NCI-H2029 treated with DMSO at 0.1 percent for 48 hours (cell line): ENCODE measurements around the gene EFNA2.
"Not testable (repeated sequence)": the region's sequence is repeated elsewhere in the genome, so short reads cannot be mapped to it uniquely, and the experiment has no call there.

Experiments used
- DNase-seq: peaks from one replicate; lab custom pipeline; 2025; lab: John Stamatoyannopoulos, UW

Gene EFNA2

GRCh38 chr19:1318678-1319471 is 33.2 kb downstream of the EFNA2 start:
- DNase-seq, result no peak

GRCh38 chr19:1320282-1320650 is 34.6 kb downstream of the EFNA2 start:
- not testable (repeated sequence) for DNase-seq

DNA sequence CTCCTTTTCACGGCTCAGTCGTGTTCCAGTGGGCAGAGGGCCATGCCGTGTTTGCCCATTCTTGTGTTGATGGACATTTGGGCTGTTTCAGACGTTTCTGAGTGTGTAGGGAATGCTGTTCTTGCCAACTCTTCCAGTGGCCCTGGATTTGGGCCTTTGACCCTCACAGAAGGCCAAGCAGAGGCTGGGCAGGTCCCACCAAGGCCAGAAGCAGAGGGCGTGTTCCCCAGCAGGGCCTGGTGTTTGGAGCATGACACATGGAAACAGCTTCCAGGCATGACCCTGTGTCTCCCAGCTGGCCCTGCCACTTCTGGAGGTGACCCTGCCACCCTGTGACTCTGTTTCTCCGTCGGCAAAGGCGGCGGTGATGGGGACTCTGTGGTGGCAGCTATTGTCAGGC is 35.9 kb downstream of the EFNA2 start:
- no peak for DNase-seq

- no peak for DNase-seq
Measured at GRCh38 chr19:1322198-1322981, 36.7 kb downstream of the EFNA2 start.

DNA sequence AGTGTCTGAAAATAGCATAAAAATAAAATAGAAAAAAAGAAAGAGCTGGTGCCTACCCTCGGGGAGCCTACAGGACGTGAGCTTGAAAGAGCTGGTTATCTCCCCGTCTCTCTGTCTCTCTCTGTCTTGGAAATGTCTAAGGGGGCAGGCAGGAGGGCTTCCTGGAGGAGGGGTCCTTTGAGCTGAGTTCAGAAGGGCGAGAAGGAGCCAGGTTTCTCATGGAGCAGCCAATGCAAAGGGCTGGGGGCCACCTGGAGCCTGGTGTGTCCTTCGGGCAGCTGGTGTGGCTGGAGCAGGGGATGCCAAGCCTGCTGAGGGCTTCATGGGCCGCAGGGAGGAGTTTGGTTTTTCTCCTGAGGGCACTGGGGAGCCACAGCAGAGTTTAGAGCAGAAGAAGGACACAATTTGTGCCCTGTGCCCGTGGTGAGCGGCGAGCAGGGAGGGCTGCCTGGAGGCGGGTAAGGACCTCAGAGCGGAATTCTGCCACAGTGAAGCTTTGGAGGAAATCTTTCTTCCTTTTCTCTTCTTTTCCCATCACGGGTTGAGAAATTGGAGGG is 38.7 kb downstream of the EFNA2 start:
- no peak for DNase-seq

DNA sequence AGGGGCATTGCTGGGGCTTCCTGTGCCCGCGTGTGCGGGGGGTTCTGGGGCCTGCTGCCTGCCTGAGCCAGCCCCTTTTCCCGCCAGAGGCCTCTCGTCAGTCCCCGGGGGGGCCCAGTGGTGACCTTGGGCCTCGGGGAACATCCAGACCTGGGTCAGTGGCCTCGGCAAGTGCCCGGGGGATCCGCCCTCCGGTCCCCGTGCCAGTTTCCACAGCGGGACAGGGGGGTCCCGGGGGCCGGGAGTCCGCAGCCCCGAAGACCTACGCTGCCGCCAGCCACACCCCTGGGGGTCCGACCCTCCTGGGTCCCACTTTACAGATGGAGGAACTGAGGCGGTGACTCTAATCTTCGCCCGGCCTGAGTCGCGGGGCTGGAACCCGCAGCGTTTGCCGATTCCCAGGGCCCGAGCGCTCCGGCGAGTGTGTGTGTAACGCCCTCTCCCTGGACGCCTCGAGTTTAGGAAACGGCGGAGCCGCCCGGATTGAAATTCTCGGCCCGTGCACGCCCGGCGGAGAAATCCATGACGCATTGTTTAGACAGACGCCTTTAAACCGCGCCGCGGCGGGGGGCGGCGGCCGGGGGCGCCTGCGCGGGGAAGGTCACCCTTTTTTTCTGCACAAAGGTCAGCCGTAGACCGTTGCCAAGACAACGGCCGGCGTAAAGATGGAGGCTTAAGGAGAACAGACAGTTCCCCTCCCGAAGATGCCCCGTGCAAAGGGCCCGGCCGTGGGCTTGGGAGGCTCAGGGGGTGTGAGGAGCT is 39.3 kb downstream of the EFNA2 start:
- no peak for DNase-seq

DNA sequence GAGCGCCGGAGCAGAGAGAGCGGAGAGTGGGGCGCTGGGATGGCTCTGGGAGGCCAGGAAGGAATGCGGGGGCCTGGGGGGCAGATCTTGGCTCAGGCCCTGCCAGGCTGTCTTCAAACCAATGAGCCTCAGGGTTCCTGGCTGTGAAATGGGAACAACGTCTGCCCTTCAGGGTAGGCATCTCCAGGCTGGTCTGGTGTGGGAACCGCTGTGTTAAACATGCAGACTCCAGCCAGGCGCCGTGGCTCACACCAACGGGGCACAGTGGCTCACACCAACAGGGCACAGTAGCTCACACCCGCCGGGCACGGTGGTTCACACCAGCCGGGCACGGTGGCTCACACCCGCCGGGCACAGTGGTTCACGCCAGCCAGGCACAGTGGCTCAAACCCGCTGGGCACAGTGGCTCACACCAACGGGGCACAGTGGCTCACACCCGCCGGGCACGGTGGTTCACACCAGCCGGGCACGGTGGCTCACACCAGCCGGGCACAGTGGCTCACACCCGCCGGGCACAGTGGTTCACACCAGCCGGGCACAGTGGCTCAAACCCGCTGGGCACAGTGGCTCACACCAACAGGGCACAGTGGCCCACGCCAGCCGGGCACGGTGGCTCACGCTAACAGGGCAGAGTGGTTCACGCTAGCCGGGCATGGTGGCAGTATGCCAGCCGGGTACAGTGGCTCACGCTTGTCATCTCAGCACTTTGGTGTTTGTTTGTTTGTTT is 40.1 kb downstream of the EFNA2 start:
- no peak for DNase-seq

DNA sequence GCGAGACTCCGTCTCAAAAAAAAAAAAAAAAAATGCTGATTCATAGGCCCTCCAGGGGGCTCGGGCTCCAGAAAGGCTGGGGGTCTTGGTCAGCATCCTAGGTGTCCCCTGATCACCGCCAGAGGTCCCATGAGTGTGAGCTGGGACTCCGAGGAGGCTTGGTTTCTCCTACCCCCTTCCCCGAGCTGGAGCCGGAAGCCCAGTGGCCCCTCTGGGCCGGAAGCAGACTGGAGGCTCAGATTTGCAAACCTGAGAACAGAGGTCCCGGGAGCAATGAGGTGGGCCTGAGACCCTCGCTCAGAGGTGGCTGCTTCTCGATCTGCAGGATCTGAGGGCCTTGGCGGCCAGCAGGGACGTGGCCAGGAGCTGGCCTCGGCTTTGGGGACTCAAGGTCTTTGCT is 41.5 kb downstream of the EFNA2 start:
- no peak for DNase-seq

DNA sequence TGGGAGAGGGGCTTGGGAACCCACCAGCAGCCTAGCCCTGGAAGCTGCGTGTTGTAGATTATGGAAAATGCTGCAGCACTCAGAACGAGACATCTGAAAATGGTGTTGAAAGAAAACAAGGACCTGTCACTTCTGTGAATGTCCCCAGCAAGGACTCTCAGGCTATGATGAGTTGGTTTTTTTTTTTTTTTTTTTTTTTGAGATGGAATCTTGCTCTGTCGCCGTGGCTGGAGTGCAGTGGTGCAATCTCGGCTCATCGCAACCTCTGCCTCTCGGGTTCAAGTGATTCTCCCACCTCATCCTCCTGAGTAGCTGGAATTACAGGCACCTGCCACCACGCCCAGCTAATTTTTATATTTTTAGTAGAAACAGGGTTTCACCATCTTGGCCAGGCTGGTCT is 46.5 kb downstream of the EFNA2 start:
- DNase-seq, result not testable (repeated sequence)

- no peak for DNase-seq
Measured at GRCh38 chr19:1336079-1336684, 50.5 kb downstream of the EFNA2 start.

DNA sequence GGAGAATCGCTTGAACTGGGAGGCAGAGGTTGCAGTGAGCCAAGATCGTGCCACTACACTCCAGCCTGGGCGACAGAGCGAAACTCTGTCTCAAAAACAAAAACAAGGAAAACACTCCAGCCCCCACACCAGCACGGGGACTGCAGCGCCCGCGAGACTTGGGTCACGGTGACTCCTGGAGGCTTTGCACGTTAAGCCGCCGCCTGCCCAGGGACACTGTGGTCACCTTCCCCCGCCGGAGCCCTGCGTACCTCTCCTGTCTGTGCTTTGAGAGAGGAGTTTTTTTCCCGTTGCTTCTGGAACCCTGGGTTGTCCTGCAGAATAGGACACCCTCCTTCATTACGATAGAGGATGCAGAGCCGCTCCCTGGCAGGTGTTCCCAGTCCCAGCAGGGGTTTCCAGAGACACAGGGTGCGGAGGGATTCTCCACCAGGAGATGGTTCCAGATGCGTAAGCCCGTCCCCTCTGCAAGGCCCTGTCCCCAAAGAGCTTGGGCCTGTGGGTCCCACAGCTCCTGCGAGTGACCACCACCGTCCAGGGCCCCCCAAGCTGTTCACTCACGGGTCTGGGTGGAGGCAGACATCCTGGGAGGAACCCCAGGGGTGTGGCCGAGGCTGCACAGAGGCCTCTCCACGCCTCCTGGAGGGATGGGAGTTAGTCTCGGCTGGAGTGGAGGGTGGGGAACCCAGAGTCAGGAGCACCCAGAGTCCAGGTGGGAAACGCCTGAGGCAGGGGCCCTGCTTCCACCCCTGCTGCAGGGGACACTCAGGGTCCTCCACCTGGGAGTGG is 55.2 kb downstream of the EFNA2 start:
- no peak for DNase-seq

DNA sequence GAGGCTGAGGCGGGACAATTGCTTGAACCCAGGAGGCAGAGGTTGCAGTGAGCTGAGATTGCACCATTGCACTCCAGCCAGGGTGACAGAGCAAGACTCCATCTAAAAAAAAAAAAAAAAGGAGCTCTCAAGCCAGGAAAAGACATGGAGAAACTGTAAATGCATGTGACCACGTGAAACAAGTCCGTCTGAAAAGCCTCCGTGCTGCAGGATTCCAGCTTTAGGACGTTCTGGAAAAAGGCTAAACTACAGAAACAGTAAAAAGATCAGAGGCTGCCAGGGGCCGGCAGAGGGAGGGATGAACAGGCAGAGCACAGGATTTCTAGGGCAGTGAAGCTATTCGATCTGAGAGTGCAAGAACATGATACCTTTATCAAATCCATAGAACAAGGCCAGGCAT is 57.4 kb downstream of the EFNA2 start:
- no peak for DNase-seq

DNA sequence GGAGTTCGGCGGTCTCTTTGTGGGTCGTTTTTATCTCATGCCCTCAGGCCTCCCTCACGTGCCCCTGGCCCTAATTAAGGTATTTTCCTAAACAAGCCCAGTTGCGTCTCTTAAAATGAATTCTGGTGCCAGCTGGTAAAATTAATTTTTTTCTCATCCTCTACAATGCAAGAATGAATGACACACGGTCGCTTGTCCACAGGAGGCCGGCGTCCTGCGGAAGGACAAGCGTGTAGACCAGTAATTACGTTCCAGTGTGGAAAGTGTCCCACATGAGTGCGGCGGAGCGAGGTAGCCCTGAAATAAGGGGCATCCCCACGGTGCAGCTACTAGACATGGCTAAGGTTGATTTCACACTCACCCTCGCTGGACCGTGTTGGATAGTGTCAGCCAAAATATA is 63.5 kb downstream of the EFNA2 start:
- no peak for DNase-seq

GRCh38 chr19:1350867-1351266 is 65.2 kb downstream of the EFNA2 start:
- no peak for DNase-seq
